Measurements from ENCODE around the gene RAB11A. TPM values are rescaled to one million over a fixed set of nuclear protein-coding genes. Genes with fewer than 3 reads are reported as not detected.

Gene RAB11A
- total and polyA plus RNA-seq, 12 donors, result 45.7 to 705 (median 348) TPM

- no peaks in the 10 kb centered on the region for H3K27me3 ChIP-seq
- DNase-seq, result no peak
- 92 to 100% (median 99%) methylated on average over 1 of the region's 1 CpG for WGBS, 4 donors
- intact Hi-C loops (cut with DNase I), result no loop called here
- no peaks in the 10 kb centered on the region for H3K36me3 ChIP-seq (replicated peaks in 1 of 2)
- no peak overlapping the region for H3K27ac ChIP-seq
- H3K9me3 ChIP-seq (replicated peaks in 1 of 3), result no peaks in the 10 kb centered on the region
- H3K4me1 ChIP-seq (replicated peaks in 1 of 2), result peaks cover 5 to 13% of the 10 kb centered on the region in 2 donors
- H3K4me3 ChIP-seq, result no peak overlapping the region
- TF ChIP-seq CTCF (IDR thresholded peaks at IDR 0.05) (no peak), POLR2A (IDR thresholded peaks at IDR 0.05) (no peak)
Observed at GRCh38 chr15:65926459-65926858, 57.2 kb downstream of the RAB11A start.

GRCh38 chr15:65926899-65927298 lies 57.6 kb downstream of the RAB11A start:
- TF ChIP-seq POLR2A (IDR thresholded peaks at IDR 0.05), result no peak
- TF ChIP-seq CTCF (IDR thresholded peaks at IDR 0.05), result no peak
- Histone ChIP-seq H3K9me3 (replicated peaks in 1 of 3) (no peaks in the 10 kb centered on the region), H3K27me3 (no peaks in the 10 kb centered on the region), H3K4me3 (no peak overlapping the region), H3K4me1 (replicated peaks in 1 of 2) (peaks cover 5 to 15% of the 10 kb centered on the region in 2 donors), H3K36me3 (replicated peaks in 1 of 2) (no peaks in the 10 kb centered on the region), H3K27ac (no peak overlapping the region)
- intact Hi-C loops (cut with DNase I), result no loop called here
- no peak for DNase-seq
- WGBS, 4 donors, result 88 to 100% (median 93%) methylated on average over 1 of the region's 1 CpG

GRCh38 chr15:65927545-65927944 lies 58.3 kb downstream of the RAB11A start:
- no peak overlapping the region for H3K27ac ChIP-seq
- H3K4me1 ChIP-seq (replicated peaks in 1 of 2), result peaks cover 5 to 15% of the 10 kb centered on the region in 2 donors
- intact Hi-C loops (cut with DNase I), result no loop called here
- DNase-seq, result no peak
- WGBS, 4 donors, result 81 to 100% (median 83%) methylated on average over 2 of the region's 2 CpGs
- H3K36me3 ChIP-seq (replicated peaks in 1 of 2), result no peaks in the 10 kb centered on the region
- TF ChIP-seq POLR2A (IDR thresholded peaks at IDR 0.05), result no peak
- TF ChIP-seq CTCF (IDR thresholded peaks at IDR 0.05), result peak in 1 of 6 experiments; percentile 2
- H3K27me3 ChIP-seq, result no peaks in the 10 kb centered on the region
- H3K4me3 ChIP-seq, result no peak overlapping the region
- H3K9me3 ChIP-seq (replicated peaks in 1 of 3), result no peaks in the 10 kb centered on the region

- H3K4me3 ChIP-seq, result no peak overlapping the region
- no peaks in the 10 kb centered on the region for H3K36me3 ChIP-seq (replicated peaks in 1 of 2)
- no peaks in the 10 kb centered on the region for H3K9me3 ChIP-seq (replicated peaks in 1 of 3)
- DNase-seq, result no peak
- no peak overlapping the region for H3K27ac ChIP-seq
- WGBS, 4 donors, result 89 to 95% (median 94%) methylated on average over 4 to 7 of the region's 7 CpGs
- H3K27me3 ChIP-seq, result no peaks in the 10 kb centered on the region
- no peak for TF ChIP-seq CTCF (IDR thresholded peaks at IDR 0.05)
- TF ChIP-seq POLR2A (IDR thresholded peaks at IDR 0.05), result no peak
- peaks cover 5 to 15% of the 10 kb centered on the region in 2 donors for H3K4me1 ChIP-seq (replicated peaks in 1 of 2)
- intact Hi-C loops (cut with DNase I), result no loop called here
Observed at GRCh38 chr15:65929573-65929972, 60.3 kb downstream of the RAB11A start.

Data from adrenal gland (tissue), 12 donors.